Stimulated activated CD8-positive, alpha-beta memory T cell treated with anti-CD3 and anti-CD28 coated beads, Interleukin-2, amount 100 ng/mL, for 1 hour (primary cell): Measurements from ENCODE around the gene CRTC2.

Source experiments
- DNase-seq, 2 donors: peaks; one replicate each; pipeline ENCODE4 v3.0.0-alpha.2; 2020; ENCODE audit warnings: low read depth in 2 of 2

The CRTC2 gene

DNA sequence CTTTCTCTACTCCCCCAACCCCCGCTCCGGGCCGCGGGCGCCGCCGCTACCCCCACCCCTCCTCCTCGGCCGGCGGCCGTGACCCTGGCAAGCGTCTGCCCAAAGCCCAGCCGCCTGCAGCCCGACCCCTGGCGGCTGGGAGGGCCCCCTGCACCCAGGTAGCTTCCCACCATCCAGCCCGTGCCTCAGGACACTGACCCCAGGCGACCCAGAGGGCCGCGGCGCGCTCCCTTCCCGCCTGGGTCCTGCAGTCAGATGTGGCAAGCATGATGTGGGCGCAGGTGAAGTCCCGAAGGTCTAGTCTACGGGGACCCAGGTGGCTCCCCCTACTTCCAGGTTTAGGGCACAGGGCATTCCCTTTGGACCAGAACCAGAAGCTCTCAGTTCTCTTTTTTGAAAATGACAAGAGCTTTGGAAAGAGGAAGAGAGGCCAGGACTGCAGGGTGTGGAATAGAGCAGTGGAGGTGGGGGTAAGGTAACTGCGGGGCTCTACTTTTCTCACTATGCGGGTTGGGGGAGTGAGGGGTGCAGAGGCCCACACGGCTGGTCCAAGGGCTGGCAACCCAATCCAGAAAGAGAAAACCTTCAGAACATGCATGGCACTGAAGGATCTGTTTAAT lies 11.7 kb downstream of the CRTC2 start, which contains the start of gene DENND4B:
DENND4B (minus strand) TSS at position 97 of the 620 bp plus-strand sequence. CDS start 2,344 bp downstream, outside the sequence.
- peak in 1 of 2 donors; percentile 63 for DNase-seq

DNA sequence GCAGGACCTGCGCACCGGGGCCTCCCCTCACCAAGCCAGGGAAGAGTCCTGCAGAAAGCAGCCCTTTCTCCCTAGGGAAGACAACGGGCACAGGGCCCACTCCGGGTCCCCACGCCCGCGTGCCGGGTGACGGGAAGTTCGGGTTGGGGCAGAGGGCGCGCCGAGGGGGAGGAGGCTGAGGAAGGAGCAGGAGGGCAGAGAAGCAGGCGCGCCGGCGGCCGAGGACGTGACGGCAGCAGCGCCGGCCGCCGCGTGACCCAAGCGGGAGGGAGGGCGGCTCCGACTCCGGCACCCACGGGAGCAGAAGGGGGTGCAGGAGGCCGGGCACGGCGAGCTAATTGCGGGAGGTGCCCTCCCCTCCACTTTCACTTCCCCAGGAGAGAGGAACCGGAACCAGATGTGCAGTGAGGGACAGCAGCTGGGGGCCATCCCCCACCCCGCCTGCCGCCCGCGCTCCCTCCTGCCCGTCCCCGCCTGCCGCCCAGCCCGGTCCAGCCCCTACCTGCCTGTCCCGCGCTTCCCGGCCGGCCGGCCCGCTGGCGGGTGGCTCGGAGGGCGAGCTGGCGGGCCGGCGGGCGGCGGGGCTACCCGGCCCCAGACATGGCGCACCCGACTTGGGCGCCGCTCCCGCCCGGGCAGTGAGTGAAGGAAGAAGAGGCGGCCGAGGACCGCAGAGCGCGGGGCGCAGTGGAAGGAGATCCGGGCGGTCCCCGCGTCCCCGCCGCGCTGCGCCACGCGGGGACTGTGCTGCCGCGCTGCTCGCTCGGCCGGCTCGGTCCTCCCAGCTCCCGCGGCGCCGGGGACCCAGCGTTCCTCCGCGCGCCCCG lies 12.4 kb downstream of the CRTC2 start:
- peak; percentile 48 to 61 for DNase-seq

DNA sequence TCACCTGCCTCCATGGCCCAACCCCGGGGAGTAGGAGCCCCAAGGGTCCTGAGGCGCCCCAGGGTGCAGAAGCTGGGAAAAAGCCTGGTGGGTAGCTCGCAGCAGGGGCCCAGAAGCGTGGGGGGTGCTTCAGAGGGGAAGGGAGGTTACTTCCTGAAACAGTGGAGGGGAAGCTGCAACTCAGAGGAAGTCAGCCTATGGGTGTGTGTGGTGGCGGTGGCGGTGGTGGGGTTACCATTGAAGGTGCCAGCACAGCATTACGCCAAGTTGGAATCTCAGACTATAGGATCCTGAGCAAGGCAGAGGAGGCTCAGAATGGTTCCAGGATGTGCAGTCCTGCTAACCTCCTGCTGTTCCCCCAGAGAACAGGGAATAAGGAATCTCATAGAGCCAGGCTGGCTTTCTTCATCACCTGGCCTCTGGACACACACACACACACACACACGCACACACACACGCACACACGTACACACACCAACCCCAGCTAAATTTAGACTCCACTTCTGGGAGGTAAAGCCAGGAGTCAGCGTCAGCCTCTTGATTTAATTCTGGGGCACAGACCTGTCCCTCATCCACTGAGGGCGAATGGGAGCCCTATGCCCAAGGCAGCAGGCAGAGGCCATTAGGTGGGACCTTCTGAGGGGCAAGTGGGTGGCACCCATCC lies 13.1 kb downstream of the CRTC2 start:
- peak; percentile 57 to 68 for DNase-seq

DNA sequence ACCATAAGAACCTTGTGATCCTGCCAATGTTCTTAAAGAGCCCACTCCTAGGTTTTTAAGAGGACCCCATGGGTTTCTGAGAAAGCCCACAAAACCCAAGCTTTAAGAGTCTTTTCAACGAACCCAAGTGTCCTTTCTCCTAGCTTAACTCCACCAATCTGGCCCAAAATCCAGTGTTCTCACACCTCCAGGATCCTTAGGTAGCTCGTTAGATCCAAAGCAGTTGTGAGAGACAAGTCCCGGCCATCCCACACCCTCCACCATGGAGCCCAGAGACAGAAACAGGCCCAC lies 13.6 kb downstream of the CRTC2 start:
- no peak for DNase-seq

DNA sequence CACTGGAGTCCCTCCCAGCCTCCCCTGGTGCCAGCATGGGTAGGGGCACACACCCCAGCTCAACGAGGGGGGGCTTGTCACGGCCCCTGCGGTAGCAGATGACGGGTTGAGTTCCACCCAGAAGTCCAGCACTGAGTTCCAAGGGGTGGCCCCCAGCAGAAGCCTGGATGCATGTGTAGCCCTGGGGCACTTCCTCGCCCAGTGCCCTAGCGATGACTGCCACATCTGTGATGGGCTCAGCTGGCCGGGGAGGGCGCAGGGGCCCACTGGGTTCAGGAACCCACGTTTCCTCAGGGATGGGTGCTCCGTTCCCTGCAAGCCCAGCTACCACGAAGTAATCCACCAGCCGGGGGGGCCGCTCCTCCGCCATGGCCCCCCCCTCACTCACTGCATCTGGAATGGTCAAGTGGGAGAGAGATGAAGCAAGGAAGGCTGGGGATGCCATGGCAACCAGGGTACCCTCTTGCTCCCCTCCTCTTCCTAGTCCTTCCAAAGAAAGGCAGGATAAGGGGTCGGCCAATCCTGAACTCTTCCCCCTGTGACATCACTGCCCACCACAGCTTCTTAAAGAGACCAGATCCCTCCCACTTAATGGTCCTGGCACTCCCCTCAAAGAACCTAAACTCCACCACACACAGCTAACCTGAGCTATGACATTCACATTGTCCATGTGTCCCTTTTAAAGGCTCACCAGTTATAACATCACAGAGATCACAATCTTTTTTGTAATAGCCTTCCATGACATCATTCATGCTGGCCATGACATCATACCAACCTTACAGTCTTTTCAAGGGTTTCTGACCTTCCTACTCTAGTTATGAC lies 14.2 kb downstream of the CRTC2 start:
- no peak for DNase-seq

DNA sequence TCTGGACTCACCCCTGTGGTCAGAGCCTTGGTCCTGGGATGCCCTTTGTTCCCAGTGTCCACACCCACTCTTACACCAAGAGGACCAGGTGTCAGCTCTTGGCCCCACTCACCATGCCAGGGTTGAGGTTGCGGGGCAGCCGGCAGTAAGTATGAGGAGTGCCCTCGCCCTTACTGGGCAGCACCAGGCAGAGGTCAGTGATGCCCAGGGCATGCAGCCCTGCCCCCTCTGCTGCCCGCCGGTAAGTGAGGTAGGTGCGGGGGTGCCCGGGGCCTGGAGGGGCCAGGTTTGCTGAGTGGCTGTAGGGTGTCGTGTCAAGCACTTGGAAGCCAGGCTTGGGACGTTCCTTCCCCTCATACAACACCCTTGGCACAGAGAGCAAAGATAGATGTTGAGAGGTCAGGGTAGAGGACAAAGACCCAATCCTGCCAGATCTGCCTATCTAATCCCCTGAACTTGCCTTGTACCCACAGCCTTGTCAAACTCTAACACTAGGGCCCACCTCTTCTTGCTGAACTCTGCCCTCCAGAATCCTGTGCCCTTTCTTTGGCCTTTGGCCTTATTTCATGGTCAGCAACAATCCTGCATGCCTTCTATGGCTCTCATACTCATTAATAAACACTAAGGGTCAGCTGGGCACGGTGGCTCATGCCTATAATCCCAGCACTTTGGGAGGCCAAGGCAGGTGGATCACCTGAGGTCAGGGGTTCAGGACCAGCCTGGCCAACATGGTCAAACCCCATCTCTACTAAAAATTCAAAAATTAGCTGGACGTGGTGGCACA lies 15.5 kb downstream of the CRTC2 start:
- no peak for DNase-seq

DNA sequence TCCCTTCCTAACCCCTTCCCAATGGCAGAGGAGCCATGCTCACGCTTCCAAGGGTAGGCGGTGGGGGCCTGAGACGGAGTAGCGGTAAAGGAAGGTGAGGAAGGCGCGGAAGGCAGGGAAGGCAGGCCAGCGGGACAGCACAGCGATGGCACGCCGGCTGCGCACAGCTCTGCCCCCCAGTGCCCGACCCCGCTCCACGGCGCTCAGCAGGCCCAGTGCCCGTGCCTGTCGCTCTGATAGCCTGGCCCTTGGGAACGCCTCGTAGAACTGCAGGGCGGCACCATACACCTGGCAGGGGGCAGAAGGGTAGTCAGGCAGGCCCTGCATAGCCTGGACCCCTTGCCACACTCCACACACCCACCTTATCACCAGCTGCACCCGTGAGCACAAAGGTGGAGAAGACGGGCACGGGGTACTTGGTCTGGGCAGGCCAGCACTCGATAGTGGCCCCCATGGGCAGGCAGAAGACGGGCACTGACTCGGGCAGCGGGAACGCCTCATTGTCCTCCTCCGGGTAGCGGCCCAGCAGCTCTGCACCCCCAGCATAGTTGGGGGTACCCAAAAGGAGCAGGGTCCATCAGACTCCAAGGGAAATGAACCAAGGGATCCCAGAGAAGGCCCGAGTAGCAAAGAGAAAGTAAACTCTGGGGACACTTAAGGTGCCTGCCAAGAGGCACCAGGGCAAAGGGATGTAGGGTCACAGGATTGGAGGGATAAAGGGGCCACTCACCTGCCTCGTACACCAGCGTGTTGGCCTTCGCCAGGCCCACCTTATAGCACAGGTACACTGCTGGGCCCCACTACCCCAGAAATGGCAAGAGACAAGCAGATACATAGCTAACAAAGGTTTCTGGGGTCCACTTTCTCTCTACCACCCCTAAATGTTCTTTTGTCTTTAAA lies 16.3 kb downstream of the CRTC2 start:
- DNase-seq, result no peak

DNA sequence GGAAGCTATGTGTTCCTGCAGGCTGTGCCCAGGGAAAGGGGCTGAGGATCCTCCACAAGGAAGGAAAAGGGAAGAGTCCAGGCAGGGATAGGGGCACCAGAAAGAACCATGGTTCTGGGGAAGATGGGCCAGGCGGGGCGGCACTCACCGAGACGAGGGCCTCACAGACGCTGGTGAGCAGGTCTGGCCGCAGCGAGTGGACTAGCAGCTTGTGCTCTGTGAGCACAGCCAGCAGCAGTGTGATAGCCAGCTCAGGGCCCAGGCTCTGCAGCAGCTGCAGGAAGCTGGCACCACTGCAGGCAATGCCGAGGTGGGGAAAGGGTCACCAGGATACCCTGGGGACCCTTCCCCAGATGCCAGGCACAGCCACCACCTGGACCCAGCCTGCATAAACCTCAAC lies 17.7 kb downstream of the CRTC2 start:
- DNase-seq, result no peak

DNA sequence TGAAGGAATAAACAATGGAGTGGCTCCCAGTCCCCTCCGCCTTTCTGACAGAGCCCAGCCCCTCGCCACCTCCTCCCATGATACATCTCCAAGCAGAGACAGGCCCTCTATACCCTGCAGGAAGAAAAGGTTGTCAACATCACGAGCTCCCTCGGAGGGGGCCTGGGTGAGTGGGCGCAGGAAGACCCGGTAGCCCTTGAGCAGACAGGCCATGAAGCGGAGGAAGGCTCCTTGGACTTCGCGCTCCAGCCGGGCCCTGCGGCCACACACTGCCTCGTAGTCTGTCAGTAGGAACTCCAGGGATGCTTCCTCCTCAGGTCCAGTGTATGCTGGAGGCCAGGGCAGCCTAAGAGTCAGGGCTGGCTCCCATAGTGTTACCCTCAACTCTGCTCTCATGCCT lies 18.9 kb downstream of the CRTC2 start:
- DNase-seq, result no peak

DNA sequence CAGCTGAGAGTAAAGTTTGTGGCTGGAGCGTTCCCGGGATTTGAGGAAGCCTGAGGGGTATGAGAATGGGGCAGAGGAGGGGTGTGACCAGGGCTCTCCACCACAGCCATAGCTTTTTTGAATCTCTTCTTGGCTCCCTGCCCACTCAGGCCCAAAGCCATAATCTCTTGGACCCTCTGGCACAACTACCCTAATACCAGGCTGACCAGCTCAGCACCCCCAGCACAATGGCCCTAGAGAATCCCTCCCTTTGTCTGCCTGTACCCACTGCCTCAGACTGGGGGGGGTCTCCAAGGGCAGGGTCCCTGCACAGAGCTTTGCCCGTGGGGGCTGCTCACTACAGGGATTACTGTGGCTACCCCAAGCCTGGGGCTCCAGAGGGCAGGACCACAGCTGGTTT lies 19.4 kb downstream of the CRTC2 start:
- DNase-seq, result no peak

DNA sequence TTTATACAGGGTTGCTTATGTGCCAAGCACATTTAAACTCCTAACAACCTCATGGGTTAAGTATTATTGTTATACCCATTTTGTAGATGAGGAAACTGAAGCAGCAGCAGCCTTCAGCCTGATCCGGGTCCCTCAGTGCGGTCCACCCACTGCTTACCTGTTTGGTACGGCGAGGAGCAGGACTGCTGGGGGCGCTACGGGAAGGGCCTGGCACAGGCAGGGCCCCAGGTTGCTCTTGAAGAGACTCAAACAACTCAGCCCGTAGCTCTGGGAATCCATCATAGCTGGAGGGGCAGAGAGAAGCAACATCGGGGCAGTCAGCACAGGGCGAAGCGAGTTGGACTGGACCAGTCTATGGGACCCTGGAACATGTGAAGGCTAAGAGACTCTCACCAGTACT lies 21.1 kb downstream of the CRTC2 start:
- no peak for DNase-seq

DNA sequence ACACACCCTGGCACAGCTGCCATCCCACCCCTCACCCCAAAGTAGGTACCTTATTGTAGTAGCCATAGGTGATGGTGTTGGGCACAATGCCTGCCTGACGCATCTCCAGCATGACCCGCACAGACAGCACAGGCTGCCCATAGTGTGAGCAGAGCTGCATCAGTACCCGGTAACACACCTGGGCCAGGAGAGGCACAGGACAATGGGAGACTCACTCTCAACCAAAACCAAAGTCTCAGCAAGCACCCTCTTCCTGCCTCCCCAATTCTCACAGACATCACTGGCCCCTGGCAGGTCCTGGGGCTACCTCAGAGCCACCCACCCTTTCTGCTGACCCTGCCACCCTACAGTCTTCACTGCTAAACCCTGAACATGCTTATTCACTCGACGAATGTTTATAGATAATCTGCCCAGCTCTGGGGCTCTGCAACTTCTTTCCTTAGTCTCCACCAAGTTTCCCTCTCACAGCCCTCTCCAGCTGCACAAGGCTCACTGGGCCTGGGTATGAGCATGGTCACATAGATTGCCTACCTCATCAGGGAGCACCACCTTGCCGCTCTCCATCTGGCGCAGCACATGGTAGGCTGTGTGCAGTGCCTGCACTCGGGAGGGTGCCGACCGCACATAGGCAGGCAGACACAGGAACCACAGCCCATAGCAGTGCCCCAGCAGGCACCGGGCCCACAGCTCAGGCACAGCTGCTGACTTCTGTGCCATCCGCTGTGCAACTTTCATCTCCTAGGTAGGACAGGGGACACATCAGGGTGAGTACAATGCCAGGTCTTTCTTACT lies 22.2 kb downstream of the CRTC2 start:
- DNase-seq, result no peak

DNA sequence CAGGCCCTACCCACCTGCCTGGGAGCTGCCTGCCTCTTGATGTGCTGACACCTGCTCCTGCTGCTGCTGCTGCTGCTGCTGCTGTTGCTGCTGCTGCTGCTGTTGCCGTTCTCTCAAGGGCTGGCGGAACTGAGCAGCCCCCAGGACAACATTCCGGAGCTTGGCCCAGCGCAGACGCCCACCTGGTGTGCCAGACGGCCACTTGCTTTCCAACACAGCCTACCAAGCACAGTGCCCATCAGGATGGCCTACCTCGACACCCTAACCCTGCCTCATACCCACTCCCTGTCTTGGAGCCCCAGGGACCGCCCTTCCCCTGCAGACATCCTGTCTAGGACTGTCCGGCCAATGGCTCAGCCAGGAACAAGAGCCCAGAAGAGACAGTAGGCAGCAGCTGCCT lies 23.7 kb downstream of the CRTC2 start:
- no peak for DNase-seq

DNA sequence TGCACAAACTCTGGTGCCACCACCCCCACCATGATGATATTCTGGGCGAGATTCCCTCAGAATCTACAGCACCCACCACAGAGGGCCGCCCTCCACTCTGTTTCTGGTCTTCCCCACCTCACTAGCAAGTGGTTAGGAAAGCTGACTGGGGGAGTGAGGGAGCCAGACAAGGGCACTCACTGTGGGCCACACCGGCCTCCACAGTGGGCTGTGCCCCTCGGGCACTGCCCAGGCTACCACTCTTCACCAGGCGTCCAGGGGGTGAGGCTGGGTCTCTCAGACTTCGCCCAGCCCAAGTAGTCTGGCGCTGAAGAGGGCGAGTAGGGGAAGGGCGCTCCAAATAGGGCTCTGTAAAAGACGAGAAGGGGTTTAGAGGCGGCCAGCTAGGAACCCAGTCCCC lies 24.5 kb downstream of the CRTC2 start:
- no peak for DNase-seq

DNA sequence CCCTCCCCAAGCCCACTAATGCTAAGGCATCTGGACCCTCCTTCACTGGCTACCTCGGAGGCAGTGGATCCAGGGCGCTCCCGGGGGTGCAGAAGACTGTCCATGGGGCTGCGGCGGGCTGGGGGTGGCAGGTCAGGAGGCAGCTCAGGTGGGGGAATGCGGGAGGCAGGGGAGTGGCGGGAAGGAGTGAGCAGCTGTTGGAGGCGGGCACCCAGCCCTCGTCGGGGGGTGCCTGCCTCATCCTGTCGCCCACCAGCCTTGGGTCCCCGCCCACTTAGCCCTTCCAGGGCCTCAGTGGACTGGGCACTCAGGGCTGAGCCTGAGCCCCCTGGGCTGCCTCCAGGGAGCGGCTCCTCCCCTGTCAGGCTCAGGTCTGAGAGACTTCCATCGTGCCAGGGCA lies 25.0 kb downstream of the CRTC2 start:
- DNase-seq, result no peak

DNA sequence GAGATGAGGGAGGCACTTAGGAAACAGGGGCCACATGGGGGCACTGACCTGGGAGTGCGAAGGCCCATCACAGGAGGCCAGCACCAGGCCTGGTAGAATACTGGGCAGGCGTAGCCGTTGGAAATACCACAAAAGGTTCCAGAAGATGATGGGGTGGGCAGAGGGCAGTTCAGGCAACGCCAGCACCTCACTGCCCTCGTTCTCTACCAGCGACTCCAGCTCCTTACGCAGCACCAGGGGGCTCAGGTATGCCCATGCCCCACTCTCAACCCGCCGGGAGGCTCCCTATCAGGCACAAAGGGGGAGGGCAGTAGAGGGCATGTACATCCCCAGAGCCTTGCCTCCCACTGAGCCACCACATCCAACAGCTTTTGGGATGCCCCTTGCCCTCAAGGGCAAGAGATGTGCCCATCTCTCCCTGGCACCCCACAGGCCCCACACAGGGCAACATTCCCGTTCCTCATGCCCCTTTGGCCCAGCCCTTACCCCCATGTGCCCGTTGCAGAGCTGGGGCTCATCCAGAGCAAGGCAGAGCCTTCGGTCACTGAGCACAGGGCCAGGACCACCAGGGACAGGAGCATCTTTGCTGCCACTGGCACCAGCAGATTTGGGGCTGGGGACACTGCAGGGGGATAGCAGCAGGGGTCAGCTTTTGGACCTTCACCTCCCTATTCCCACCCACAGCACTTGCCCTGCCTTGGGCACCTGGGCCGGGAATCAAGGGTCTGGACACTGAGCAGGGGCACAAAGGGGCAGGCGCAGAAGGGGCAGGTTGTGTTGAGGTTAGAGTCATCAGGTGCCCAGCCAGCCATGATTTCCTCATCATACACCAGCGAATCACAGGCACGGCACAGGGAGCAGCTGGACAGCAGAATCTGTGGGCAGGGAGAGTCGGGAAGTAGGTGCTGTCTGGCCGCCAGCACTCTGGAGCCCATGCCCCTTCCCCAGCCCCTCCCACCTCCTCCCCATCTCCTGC lies 26.0 kb downstream of the CRTC2 start:
- no peak for DNase-seq

DNA sequence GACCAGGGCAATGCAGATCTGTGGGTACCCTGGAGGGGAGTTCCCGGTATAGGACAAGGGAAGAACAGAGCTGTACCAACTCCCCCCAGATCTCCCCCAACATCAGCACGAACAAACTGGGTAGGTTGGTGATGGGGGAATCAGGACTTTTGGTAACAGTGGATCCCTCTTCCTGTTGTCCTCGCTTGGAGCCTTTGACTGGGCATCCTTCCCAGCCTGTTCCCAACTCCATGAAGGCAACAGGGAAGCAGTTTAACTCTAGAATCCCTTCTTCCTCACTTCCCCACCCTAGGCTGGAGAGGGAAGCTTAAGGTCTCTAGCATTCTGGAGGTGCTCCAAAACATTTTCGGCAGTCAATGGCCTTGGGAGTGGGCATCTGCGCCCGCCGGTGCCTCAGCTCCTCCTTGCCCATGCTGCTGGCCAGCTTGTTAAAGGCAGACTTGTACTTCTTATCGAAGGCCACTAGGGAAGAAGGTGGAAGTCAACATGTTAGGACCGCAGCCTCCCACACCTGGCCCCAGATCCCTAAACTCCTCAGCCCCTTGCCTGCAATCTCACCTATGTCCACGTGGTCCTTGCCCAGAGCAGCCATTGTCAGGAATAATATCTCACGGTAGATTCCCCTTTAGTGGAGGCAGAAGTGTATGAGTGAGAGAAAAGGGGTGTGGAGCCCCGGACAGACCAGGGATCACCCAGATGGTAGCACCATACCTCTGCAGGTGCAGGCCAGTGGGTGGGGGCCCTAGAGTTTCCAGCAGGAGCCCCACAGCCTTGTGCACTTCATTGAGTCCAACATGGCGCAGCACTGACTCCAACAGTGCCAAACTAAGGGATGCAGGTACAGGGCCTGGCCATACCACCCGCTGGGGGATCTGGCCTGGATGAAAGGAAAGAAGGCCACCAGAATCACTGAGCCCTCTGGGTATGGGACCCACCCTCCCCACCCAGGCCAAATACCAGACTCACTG lies 28.1 kb downstream of the CRTC2 start:
- no peak for DNase-seq
